Chondrocyte (in vitro differentiated cells): ENCODE data around the gene MPZL1. TPM values are rescaled to one million over a fixed set of nuclear protein-coding genes. Genes with fewer than 3 reads are reported as not detected.

ENCODE experiments used
- DNase-seq: peaks from one replicate; pipeline ENCODE4 v3.0.0; 2021; ENCODE audit warnings: mixed read lengths, low spot score
- H3K27ac Mint-ChIP-seq: one replicate; pipeline ENCODE4 v1.8.0; 2021; ENCODE audit warnings: mild to moderate bottlenecking, moderate library complexity, mixed read lengths; ENCODE audit not compliant: unreplicated experiment
- H3K27me3 Mint-ChIP-seq: 2 replicates; pipeline ENCODE4 v1.8.0; 2021; ENCODE audit warnings: low read depth, mixed read lengths
- H3K36me3 Mint-ChIP-seq: 2 replicates; pipeline ENCODE4 v1.8.0; 2021; ENCODE audit warnings: low read depth, mixed read lengths
- H3K4me1 Mint-ChIP-seq: 2 replicates; pipeline ENCODE4 v1.8.0; 2021; ENCODE audit warnings: low read depth, mild to moderate bottlenecking, mixed read lengths
- H3K4me3 Mint-ChIP-seq: one replicate; pipeline ENCODE4 v1.8.0; 2021; ENCODE audit warnings: mild to moderate bottlenecking, moderate library complexity, mixed read lengths; ENCODE audit not compliant: unreplicated experiment
- H3K9me3 Mint-ChIP-seq: 2 replicates; pipeline ENCODE4 v1.8.0; 2021; ENCODE audit warnings: low read depth, mixed read lengths
- total RNA-seq: library from RNA; stranded (reverse); gene quantifications from 3 replicates; pipeline ENCODE4 v1.2.1, GENCODE V29; 2021
- TF ChIP-seq, protein P1 (sequence below): fragments of 200-600 bp; sonication (generic); IDR thresholded peaks from 2 replicates; pipeline ENCODE4 v1.5.0; 2021; ENCODE audit warnings: antibody characterized with exemption, mild to moderate bottlenecking, moderate library complexity

The MPZL1 gene
- total RNA-seq, 1 donor from 2014 or later, result 198 TPM

DNA sequence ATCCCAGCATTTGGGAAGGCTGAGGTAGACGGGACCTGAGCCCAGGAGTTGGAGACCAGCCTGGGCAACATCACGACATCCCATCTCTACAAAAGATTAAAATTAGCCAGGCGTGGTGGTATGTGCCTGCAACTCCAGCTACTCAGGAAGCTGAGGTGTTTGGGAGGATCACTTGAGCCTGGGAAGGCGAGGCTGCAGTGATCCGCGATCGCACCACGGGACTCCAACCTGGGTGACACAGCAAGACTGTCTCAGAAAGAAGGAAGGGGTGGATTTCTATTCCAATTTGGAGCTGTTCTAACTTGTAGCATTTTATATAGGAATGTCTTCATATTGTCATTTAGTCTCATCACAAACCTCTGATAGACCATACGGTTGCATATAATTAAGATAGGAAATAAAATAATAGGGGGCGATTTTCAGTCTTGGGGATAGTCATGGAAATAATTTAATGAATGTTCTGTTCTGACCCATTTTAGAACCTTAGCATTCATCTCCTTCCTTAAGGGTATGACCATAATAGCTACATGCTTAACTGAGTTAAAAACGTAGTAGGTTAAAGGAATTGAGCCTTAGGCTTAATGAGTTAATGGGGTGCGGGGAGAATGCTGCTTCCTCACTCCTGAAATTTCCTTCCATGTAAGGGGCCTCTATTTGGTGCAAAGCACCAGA, 99.0 kb downstream of the MPZL1 start:
- no peak for DNase-seq
- peak overlapping the region; percentile 94 for H3K27ac Mint-ChIP-seq
- peaks cover 49% of the 10 kb centered on the region for H3K4me1 Mint-ChIP-seq
- peaks cover 4% of the 10 kb centered on the region for H3K9me3 Mint-ChIP-seq
- H3K27me3 Mint-ChIP-seq, result no peaks in the 10 kb centered on the region
- no peaks in the 10 kb centered on the region for H3K36me3 Mint-ChIP-seq
- TF ChIP-seq, protein P1, sequence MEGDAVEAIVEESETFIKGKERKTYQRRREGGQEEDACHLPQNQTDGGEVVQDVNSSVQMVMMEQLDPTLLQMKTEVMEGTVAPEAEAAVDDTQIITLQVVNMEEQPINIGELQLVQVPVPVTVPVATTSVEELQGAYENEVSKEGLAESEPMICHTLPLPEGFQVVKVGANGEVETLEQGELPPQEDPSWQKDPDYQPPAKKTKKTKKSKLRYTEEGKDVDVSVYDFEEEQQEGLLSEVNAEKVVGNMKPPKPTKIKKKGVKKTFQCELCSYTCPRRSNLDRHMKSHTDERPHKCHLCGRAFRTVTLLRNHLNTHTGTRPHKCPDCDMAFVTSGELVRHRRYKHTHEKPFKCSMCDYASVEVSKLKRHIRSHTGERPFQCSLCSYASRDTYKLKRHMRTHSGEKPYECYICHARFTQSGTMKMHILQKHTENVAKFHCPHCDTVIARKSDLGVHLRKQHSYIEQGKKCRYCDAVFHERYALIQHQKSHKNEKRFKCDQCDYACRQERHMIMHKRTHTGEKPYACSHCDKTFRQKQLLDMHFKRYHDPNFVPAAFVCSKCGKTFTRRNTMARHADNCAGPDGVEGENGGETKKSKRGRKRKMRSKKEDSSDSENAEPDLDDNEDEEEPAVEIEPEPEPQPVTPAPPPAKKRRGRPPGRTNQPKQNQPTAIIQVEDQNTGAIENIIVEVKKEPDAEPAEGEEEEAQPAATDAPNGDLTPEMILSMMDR, result no peak
- H3K4me3 Mint-ChIP-seq, result peak overlapping the region; percentile 59

DNA sequence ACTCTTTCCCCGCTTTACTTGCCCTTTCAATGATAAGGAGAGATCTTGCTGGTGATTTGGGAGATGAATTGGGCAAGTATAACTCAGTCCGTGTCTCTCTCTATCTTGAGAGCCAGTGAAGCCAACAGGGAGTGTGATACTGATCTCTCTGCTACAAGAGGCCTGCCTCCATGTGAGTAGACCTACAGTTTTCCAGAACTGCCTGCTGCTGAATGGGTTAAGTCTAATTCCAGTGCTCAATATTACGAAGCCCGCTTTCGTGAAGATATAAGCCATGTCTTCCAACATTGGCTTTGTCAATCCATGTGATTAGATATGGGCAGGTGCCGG, 99.5 kb downstream of the MPZL1 start:
- H3K4me1 Mint-ChIP-seq, result peaks cover 49% of the 10 kb centered on the region
- peaks cover 3% of the 10 kb centered on the region for H3K9me3 Mint-ChIP-seq
- TF ChIP-seq, protein P1, result no peak
- DNase-seq, result no peak
- H3K4me3 Mint-ChIP-seq, result peak overlapping the region; percentile 1
- H3K27me3 Mint-ChIP-seq, result no peaks in the 10 kb centered on the region
- peak overlapping the region; percentile 94 for H3K27ac Mint-ChIP-seq
- H3K36me3 Mint-ChIP-seq, result no peaks in the 10 kb centered on the region

DNA sequence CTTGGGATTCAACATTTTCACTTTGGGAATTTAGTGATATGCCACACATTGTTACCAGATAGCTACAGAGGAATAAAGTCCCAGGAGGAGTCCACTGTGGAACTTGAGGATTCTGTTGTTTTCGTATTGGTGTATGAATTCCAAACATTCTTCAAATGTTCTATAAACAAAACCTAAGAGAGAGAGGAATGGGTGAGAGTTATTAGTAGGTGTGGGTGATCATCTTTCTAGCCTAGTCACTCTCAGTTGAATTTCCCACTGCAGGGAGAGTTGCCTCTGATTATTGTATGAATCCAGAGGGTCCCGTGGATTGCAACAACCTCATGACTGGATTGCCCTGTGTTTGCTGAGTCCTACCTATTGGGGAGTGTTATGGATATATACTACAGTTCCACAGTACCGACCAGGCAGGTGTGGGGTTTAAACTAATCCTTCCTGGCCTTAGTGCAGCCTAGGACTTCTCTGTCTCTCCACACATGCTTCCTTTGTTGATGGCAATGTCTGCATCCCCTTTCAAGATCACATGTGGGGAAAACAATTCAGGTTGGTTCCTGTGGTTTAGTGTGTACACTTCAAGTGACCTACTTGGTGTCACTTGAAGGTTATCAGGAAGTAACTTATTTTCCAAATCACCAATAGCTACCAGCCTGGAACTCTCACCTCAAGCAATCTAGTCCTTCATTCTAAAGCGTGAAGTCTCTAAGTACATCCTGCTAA, 100.3 kb downstream of the MPZL1 start:
- Mint-ChIP-seq H3K36me3 (no peaks in the 10 kb centered on the region), H3K27me3 (no peaks in the 10 kb centered on the region), H3K27ac (peak overlapping the region; percentile 94), H3K4me3 (no peak overlapping the region), H3K9me3 (peaks cover 3% of the 10 kb centered on the region), H3K4me1 (peaks cover 44% of the 10 kb centered on the region)
- DNase-seq, result no peak
- TF ChIP-seq, protein P1, result no peak

DNA sequence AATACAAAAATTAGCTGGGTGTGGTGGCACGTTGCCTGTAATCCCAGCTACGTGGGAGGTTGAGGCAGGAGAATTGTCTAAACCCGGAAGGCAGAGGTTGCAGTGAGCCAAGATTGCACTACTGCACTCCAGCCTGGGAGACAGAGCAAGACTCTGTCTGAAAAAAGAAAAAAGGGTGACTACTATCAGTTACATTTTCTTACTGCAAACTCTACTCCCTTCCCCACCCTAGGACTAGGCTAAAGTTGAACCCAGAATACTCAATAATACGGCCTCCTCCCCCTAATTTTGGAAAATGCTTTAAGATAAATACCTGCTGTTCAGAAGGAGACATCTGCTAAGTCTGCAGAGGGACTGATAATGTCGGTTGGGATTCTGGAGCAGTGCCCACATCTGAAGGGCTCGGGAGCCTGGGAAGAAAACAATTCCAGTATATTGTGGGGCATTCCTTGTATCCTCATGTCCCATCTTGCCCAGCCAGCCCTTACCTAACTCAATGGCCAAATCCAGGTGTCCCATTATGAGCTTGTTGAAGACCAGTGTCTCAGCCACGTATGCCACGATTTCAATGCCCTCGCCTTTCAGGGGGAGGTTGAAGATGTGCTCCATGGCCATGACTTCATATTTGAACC, 102.5 kb downstream of the MPZL1 start:
- Mint-ChIP-seq H3K36me3 (no peaks in the 10 kb centered on the region), H3K27me3 (no peaks in the 10 kb centered on the region), H3K4me1 (peaks cover 44% of the 10 kb centered on the region), H3K9me3 (peaks cover 3% of the 10 kb centered on the region), H3K27ac (no peak overlapping the region), H3K4me3 (no peak overlapping the region)
- no peak for DNase-seq
- TF ChIP-seq, protein P1, result no peak

DNA sequence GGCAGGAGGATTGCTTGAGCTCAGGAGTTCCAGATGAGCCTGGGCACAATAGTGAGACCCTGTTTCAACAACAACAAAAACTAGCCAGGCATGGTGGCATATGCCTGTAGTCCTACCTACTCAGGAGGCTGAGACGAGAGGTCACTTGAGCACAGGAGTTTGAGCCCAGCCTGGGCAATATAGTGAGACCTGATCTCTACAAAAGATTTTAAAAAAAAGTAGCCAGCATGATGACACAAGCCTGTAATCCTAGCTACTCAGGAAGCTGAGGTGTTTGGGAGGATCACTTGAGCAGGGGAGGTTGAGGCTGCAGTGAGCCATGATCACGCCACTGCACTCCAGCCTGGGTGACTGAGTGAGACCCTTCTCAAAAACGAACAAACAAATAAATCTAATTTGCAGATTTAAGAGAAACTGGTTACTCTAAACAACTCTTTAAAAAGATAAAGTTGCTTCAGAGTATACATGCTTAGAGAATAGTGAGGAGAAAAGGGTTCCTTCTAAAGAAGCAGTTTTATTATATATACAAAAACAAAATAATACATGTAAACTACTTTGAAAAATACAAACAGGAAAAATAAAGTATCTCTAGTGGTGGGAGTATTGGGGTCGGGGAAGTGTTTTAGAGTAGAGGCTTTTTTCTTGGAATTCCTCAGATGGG, 103.8 kb downstream of the MPZL1 start:
- Mint-ChIP-seq H3K27ac (peak overlapping the region; percentile 36), H3K4me1 (peaks cover 41% of the 10 kb centered on the region)
- no peak for DNase-seq

More for the DNA sequence above, 103.8 kb downstream of the MPZL1 start:
- no peaks in the 10 kb centered on the region for H3K36me3 Mint-ChIP-seq
- no peak overlapping the region for H3K4me3 Mint-ChIP-seq
- H3K9me3 Mint-ChIP-seq, result no peaks in the 10 kb centered on the region
- no peaks in the 10 kb centered on the region for H3K27me3 Mint-ChIP-seq
- TF ChIP-seq, protein P1, result no peak
